Measurements from ENCODE around the gene SKP1. TPM values are rescaled to one million over a fixed set of nuclear protein-coding genes. Genes with fewer than 3 reads are reported as not detected.

SKP1 gene
- total RNA-seq, 3 donors from 2014 or later: 241 to 316 (median 281) TPM

- TF ChIP-seq CTCF (IDR thresholded peaks at IDR 0.05): no peak
- intact Hi-C loops (cut with DNase I, micrococcal nuclease): no loop called here
- H3K4me1 ChIP-seq (ENCODE audit: low read depth): peaks cover 4% of the 10 kb centered on the region
Observed at GRCh38 chr5:134100283-134101091, 76.3 kb downstream of the SKP1 start.

GRCh38 chr5:134099939-134100282 lies 76.8 kb downstream of the SKP1 start:
- Histone ChIP-seq H3K36me3 (ENCODE audit: low read depth) (no peaks in the 10 kb centered on the region), H3K4me1 (ENCODE audit: low read depth) (peaks cover 4% of the 10 kb centered on the region), H3K9me3 (no peaks in the 10 kb centered on the region), H3K4me3 (no peak overlapping the region)
- ATAC-seq (no peak), DNase-seq (peak in 1 of 3 donors; percentile 40)
- intact Hi-C loops (cut with DNase I, micrococcal nuclease): no loop called here
- TF ChIP-seq CTCF (IDR thresholded peaks at IDR 0.05): no peak

More at GRCh38 chr5:134100283-134101091, 76.3 kb downstream of the SKP1 start:
- H3K4me3 ChIP-seq: no peak overlapping the region
- ATAC-seq (peak; percentile 67), DNase-seq (peak; percentile 38 to 69 (median 51))
- H3K36me3 ChIP-seq (ENCODE audit: low read depth): no peaks in the 10 kb centered on the region
- no peaks in the 10 kb centered on the region for H3K9me3 ChIP-seq

GRCh38 chr5:134099288-134099872 lies 77.4 kb downstream of the SKP1 start:
- intact Hi-C loops (cut with DNase I, micrococcal nuclease): no loop called here
- DNase-seq (peak in 1 of 3 donors; percentile 36), ATAC-seq (no peak)
- Histone ChIP-seq H3K9me3 (no peaks in the 10 kb centered on the region), H3K4me1 (ENCODE audit: low read depth) (peaks cover 10% of the 10 kb centered on the region), H3K4me3 (no peak overlapping the region), H3K36me3 (ENCODE audit: low read depth) (no peaks in the 10 kb centered on the region)
- TF ChIP-seq CTCF (IDR thresholded peaks at IDR 0.05): no peak

Small RNAs within 50 kb of the gene (microRNA-seq; reads per million reads assigned to microRNA genes)
- not detected for gene MIR3661

Other genes with a start within 250 kb of the SKP1 start
- 10 to 100 TPM; 24.5 to 38.3 (median 26.8) TPM for gene C5orf15, start 208.3 kb downstream of the SKP1 start, total RNA-seq
- 100 to 1,000 TPM; 153 to 283 (median 246) TPM for gene VDAC1, start 172.0 kb downstream of the SKP1 start, total RNA-seq
- 1 to 10 TPM; 1.9 to 6.8 (median 4.4) TPM for gene TCF7, start 62.3 kb downstream of the SKP1 start, total RNA-seq
- 100 to 1,000 TPM in 2 of 3 donors, 10 to 100 TPM in 1; 93.9 to 120 (median 115) TPM for gene PPP2CA, start 49.1 kb upstream of the SKP1 start, total RNA-seq
- 1 to 10 TPM in 1 of 3 donors, not detected in 2; 3.2 TPM for gene CDKL3, start 190.2 kb upstream of the SKP1 start, total RNA-seq
- gene UBE2B, start 194.6 kb upstream of the SKP1 start, total RNA-seq: 10 to 100 TPM; 84.4 to 99.5 (median 89.5) TPM
- 10 to 100 TPM; 16.0 to 24.4 (median 17.1) TPM for gene CDKN2AIPNL, start 234.9 kb upstream of the SKP1 start, total RNA-seq

Data from mucosa of descending colon (tissue), 3 donors.